NT2/D1 (cell line): Measurements from ENCODE around the gene ABCF2.

Experiments used
- SUZ12 ChIP-seq: IDR thresholded peaks from 2 replicates; pipeline ENCODE4 v1.6.1; 2011; ENCODE audit not compliant: insufficient read length, insufficient read depth; ENCODE audit errors: extremely low read depth
- ZNF274 ChIP-seq: IDR thresholded peaks from 2 replicates; pipeline ENCODE4 v1.6.1; 2011; ENCODE audit warnings: mild to moderate bottlenecking, low read depth, low read length

DNA sequence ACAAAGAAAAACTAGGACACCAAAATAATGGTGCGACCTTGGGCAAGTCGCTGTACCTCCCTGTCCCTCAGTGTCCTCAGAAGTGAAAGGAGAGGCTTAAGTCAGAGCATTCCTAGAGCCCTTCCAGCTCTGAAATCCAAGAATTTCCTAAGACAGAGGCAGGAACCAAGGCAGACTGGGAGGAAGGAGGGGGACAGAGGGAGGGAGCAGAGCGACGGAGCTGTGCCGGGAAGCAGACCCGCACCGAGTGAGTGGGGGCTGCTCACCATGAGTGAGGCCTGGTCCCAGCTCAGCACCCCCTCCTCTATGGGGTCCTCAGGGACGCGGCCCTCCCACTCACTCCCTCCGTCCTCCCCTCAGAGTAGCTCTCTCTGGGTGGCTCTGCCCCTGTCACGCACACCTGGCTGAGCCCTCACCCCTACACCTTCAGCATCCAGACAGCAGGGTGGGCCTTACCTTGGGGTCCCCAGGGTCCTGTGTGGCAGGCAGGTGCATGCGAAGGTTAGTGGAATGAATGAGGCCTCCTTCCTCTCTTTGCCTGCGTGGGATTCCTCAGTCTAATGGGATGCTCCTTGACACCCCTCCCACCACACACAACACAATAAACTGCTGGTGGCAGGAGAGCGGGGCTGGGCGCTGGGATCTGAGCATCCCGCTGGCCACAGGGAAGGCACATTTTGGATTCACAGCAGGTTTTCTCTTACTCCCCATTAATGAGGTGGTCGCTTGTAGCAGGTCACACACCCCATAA lies 26.1 kb upstream of the ABCF2 start:
- TF ChIP-seq ZNF274 (no peak), SUZ12 (no peak)
